GM20000 (cell line): ENCODE results near the gene FILIP1.

ENCODE experiments used
- DNase-seq: peaks from one replicate; pipeline ENCODE4 v3.0.0; 2012; ENCODE audit warnings: low spot score
- TF ChIP-seq, protein P1 (sequence below): IDR thresholded peaks from 2 replicates; pipeline ENCODE4 v1.5.1; 2012; ENCODE audit warnings: mild to moderate bottlenecking, control low read depth; ENCODE audit errors: extremely low read depth, missing control alignments

Gene FILIP1

DNA sequence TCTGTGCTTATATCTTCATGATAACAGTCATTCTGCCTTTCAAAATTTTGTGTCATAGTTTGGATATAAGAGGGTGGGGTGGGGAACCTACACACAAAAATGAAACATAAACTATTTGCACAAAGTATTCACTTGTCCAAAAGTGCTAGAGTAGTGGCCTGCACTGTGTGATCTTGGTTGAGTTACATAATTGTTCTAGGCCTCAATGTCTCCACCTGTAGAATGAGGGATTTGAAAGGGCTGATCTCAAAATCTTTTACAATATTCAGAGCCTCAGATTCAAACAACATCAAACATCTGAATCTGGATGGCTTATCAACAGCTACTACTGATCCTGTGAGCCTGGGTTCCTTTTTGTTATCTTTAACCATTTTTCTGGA lies 144.7 kb downstream of the FILIP1 start:
- TF ChIP-seq, protein P1, sequence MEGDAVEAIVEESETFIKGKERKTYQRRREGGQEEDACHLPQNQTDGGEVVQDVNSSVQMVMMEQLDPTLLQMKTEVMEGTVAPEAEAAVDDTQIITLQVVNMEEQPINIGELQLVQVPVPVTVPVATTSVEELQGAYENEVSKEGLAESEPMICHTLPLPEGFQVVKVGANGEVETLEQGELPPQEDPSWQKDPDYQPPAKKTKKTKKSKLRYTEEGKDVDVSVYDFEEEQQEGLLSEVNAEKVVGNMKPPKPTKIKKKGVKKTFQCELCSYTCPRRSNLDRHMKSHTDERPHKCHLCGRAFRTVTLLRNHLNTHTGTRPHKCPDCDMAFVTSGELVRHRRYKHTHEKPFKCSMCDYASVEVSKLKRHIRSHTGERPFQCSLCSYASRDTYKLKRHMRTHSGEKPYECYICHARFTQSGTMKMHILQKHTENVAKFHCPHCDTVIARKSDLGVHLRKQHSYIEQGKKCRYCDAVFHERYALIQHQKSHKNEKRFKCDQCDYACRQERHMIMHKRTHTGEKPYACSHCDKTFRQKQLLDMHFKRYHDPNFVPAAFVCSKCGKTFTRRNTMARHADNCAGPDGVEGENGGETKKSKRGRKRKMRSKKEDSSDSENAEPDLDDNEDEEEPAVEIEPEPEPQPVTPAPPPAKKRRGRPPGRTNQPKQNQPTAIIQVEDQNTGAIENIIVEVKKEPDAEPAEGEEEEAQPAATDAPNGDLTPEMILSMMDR: no peak
- no peak for DNase-seq

DNA sequence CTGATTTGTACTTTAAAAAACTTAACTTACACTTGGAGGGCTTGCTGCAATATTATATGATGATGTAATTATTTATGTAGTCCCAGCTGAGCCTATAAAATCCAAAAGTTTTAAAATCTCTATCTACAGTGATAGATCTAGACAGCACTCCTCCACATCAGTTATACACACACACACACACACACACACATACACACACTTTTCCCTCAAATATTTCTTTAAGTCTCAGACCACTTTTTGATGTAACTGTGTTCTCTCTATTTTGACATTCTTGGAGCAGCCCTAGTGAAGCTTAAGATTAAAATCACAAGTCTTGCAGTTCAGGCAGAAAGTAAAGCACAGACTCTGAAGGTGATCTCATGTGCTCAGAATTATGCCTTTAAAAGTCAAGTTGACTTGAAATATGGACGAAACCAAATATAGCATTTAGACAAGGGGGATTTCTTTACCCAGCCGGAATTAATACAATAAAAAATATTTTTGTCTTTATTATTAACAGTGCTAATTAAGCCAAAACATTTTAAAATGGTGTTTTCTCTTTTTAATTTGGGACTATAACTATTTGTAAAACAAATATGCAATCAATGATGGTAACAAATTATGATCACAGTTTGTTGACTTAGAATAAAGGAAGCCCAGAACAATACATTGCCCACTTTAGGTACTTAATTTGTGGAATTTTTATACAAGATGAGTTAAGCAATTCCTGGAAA lies 145.5 kb downstream of the FILIP1 start:
- no peak for DNase-seq

DNA sequence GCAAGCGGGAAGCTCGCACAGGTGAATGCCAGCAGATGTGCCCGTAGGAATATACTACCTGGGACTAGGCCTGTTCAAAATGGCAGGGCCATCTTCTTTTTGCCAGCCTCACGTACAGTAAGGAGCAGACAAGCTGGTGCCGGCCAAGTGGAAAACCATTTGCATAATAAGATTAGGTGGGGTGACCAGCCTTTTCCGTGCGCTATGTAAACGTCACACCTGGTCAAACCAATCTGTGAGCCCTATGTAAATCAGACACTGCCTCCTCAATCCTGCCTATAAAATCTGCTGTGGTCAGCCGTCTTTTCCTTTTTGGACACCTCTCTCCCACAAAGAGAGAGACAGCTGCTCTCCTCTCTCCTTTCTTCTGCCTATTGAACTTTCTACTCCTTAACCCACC lies 148.2 kb downstream of the FILIP1 start:
- DNase-seq: no peak
- TF ChIP-seq, protein P1: no peak

More for the DNA sequence above, 145.5 kb downstream of the FILIP1 start:
- TF ChIP-seq, protein P1: no peak

DNA sequence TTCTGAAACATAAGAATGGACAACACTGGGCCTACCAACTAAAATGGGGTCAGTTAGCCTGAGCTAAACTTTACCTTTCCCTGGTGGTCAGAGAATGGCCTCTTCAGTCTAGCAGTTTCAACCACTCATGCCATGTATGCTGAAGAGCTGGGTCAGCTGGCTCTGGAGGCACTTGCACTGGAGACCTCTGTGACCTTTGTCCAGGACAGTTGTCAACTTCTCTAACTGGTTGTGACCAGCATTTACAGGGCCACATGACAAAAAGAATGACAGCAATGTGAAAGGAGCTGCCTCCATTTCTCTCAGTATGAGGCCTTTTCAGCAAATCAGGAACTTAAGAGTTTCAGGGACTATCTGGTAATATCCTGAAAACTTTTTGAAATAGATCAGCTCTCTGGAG lies 149.1 kb downstream of the FILIP1 start:
- TF ChIP-seq, protein P1: no peak
- DNase-seq: no peak

DNA sequence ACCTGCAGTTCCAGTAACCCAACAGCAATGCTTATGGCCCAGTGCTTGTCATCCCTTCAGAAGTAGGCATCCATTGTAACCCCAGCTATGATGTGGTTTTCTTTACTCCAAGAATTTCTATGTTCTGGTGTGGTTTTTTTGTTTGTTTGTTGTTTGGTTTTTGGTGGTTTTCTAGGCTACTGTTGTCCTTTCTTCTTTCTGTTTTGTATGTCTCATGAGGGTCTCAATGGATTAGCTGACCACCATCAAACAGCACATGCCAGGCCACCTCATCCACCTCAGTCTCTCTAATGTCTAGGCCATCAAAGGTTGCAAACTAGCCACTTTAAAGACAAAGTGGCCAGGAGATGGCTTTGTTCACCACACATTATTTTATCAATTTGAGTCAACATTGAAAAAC lies 149.6 kb downstream of the FILIP1 start:
- TF ChIP-seq, protein P1: no peak

DNA sequence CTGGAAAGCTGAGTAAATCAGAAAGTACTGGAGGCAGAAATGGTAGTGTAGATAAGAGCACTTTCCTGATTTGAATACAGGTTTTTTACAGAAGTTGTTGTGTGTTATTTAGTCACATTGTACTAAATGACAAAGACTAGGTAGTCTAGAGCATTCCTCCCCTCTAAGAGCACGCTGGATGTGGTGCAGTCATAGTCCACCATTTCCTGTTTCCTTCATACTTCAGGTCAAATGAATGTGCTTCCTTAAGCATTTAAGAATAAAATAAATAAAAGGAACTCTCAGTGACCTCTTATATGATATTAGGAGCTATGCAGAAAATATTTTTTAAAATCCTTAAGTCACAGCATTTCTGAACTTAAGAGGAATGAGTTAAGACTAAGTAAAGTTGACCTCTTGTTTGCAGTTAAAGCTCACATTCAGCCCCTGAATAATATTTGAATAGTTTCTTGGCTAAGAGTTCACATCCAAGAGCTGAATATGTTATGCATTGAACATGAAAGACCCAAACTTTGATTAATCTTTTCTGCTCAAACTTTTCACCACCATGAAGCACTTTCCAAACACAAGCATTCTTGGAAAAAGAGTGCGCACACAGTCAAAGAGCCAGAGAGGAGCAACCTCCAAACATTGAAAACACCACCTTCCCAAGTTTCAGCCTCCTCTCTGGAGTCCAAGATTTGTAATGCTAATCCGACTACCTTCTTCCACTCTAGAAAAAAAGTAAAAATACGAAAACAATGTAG lies 155.6 kb downstream of the FILIP1 start:
- TF ChIP-seq, protein P1: no peak
- DNase-seq: no peak

More for the DNA sequence above, 149.6 kb downstream of the FILIP1 start:
- DNase-seq: no peak

DNA sequence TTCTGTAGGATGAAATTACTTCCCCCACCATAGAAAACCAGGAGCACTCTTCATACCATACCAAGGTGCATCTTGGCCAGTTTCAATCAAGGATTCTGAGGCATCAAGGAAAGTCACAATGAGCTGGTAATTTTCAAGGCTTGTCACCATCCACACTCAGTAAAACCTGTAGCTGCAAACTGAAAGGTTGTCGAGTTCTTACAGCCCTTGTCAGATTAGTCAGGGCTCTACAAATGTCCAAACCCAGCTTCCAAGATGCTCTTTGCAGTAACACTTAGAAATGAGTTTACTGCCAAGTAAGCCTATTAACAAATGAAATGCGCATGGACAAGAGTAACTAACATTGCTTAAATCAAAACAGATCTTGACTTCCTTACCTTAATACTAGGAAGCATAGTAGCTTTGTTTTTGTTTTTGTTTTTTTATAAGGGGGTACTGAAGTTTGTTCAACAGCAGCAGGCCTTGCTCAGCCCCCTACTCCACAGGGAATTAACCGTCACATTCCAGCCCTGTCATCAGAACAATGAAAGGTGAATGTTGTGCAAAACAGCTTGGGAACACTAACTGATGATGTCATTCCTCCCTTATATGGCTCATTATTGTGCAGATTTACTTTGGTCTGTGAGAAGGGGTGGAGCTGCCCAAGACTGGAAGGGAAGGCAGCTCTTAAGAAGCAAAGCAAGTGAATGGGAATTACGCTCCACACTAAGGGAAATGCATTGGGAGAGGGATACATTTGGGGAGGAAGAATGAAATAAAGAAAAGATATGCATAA lies 159.1 kb downstream of the FILIP1 start:
- TF ChIP-seq, protein P1: no peak

More for the DNA sequence above, 159.1 kb downstream of the FILIP1 start:
- no peak for DNase-seq
